Testis (tissue), 2 donors: ENCODE data around the gene GPR62.

Experiments used
- POLR2A ChIP-seq: fragments of 450-650 bp; IDR thresholded peaks from one replicate; pipeline ENCODE4 v1.6.1; 2017; ENCODE audit warnings: antibody characterized with exemption, mild to moderate bottlenecking, moderate library complexity
- TF ChIP-seq, protein P1 (sequence below), 3 experiments: fragments of 450-650 bp in 2 of 3; fragments of 200-600 bp in 1 of 3; sonication (generic) in 1 of 3; IDR thresholded peaks; one replicate each; pipeline ENCODE4 v1.5.1; 2016 to 2019; ENCODE audit warnings: antibody characterized with exemption in 3 of 3, mild to moderate bottlenecking in 2 of 3, moderate library complexity in 1 of 3

- TF ChIP-seq POLR2A: no peak
- TF ChIP-seq, protein P1, sequence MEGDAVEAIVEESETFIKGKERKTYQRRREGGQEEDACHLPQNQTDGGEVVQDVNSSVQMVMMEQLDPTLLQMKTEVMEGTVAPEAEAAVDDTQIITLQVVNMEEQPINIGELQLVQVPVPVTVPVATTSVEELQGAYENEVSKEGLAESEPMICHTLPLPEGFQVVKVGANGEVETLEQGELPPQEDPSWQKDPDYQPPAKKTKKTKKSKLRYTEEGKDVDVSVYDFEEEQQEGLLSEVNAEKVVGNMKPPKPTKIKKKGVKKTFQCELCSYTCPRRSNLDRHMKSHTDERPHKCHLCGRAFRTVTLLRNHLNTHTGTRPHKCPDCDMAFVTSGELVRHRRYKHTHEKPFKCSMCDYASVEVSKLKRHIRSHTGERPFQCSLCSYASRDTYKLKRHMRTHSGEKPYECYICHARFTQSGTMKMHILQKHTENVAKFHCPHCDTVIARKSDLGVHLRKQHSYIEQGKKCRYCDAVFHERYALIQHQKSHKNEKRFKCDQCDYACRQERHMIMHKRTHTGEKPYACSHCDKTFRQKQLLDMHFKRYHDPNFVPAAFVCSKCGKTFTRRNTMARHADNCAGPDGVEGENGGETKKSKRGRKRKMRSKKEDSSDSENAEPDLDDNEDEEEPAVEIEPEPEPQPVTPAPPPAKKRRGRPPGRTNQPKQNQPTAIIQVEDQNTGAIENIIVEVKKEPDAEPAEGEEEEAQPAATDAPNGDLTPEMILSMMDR (IDR thresholded peaks at IDR 0.05): no peak
Measured at GRCh38 chr3:51958603-51959521, 3.7 kb downstream of the GPR62 start.
